ENCODE results near the gene PIGR.

GRCh38 chr1:206921772-206922265, 24.4 kb downstream of the PIGR start, which contains the start of gene FCMR:
- no peak for TF ChIP-seq SUZ12 (IDR thresholded peaks at IDR 0.05; ENCODE audit: extremely low read depth, insufficient read depth, insufficient read length)
- TF ChIP-seq YY1 (IDR thresholded peaks at IDR 0.05; ENCODE audit: insufficient read depth, insufficient read length), result no peak

All from NT2/D1 (cell line).